MV-4-11 (cell line): ENCODE results near the gene INO80B.
"Not testable (repeated sequence)": the region's sequence is repeated elsewhere in the genome, so short reads cannot be mapped to it uniquely, and the experiment has no call there.

Experiments used
- DNase-seq: peaks from one replicate; lab custom pipeline; 2025; lab: John Stamatoyannopoulos, UW

INO80B gene

GRCh38 chr2:74450570-74451190 lies 4.2 kb upstream of the INO80B start:
- DNase-seq, result no peak

GRCh38 chr2:74457129-74457548 lies 2.3 kb downstream of the INO80B start:
- no peak for DNase-seq

DNA sequence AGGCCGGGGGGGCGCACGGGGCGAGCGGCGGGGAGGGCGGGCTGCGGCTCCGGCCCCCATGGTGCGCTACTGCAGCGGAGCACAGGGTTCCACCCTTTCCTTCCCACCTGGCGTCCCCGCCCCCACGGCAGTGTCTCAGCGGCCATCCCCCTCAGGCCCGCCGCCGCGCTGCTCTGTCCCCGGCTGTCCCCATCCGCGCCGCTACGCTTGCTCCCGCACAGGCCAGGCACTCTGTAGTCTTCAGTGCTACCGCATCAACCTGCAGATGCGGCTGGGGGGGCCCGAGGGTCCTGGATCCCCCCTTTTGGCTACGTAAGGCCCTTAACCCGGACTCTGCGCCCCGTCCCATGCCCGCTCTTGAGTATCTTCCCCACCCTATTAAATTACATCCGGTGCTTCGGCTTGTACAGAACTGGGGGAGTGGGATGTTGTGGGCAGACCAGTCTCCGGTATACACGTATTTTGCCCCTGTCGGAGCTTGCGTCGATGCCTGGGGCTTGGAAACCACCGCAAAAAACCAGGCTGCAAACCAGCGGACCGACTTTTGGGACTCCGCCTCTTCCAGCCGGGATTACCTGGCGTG lies 2.8 kb downstream of the INO80B start:
- DNase-seq, result peak; percentile 35

GRCh38 chr2:74458132-74458937 lies 3.4 kb downstream of the INO80B start, which contains the start of gene WBP1:
TSS of gene WBP1 (plus strand) at chr2:74458438. CDS start at chr2:74458603, 165 bp downstream.
- DNase-seq, result peak; percentile 100

DNA sequence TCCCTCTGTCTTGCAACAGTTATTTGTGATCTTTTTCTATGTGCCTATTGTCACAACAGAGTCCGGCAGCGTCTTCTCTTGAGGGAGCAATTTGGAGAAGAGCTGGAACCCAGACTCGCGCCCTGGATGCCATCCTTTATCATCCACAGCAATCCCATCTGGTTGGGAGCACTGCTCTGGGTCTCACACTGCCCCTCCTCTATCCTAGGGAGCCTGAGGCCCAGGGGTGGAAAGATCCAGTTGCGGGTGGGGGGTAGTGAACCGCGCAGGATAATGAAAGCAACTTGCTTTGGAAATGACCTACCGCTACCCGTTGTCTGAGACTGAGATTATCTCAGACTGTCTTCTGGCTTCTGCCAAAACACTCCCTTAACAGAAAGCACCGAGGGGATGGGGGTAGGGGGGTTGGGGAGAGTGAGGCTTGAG lies 4.1 kb downstream of the INO80B start:
- DNase-seq, result no peak

- DNase-seq, result not testable (repeated sequence)
Measured at GRCh38 chr2:74459503-74460118, 4.7 kb downstream of the INO80B start.

GRCh38 chr2:74460187-74460586 lies 5.3 kb downstream of the INO80B start:
- DNase-seq, result not testable (repeated sequence)

DNA sequence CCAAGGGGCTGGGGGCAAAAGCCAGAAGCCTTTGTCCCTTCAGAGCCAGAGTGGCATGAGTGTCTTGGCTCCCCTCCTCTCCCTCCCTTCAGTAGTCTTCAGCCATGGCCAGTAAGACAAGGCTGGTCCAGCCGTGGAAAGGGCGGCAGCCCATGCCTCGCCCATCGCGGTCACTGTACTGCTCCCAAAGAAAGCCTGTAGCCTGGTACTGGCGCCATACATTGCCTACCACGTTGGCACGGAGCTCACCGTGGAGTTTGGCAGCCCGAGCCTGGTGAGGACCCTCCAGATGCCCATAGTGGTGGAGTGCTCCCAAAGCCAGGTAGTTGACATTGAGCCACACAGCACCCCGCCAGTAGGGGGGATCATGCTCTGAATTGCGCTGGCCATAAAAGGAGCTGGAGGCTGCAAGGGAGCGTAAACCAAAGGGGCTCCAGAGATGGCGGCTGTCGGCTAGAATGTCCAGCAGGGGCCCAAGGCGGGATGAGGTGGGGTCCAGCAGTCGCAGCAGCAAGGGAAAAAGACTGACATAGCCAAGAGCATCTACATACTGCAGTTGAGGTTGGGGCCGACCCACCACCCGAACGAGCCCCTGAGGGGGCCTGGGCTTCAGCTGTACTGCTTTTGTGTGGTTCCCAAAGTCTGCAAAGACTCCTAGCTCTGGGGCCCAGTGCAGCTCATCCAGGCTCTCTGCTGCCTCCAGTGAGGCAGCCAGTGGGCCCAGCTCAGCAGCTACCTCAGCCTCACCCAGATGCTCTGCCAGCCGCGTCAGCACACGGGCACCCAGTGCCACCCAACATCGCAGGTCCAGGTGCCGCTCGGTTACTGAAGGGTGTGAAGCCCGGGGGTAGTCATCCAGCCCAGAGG lies 6.5 kb downstream of the INO80B start:
- DNase-seq, result no peak

DNA sequence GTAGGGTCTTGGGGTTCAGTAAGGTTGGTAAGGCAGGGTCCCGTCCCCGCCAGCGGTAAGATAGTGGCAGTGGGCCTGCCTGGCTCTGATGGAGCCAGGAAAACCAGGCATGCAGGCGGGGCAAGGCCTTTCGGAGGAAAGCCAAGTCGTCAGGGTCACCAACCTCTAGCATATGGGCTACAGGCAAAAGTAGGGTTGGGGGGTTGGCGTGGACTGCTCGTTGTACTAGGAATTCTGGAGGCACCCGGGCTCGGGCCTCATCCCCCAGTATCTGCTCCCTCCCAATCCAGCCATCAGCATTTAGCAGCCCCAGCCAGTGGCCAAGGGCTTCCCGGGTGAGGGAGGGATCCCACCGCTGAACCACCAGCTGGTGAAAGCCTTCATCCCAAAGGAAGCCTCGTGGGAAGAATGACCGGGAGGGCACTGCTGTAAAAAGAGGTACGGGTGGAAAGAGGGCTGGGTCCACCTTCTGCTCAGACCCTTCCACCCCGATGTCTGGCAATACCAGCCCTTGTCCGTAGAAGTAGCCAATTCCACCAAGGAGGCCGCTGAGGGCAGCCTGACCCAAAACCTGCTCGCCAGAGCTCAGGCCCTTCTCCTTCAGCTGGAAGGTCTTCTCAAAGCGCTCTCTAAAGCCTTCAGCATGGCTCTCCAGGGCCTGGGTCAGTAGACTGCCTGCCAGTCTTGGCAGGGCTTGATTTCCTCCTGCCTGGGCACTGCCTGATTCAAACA lies 7.3 kb downstream of the INO80B start:
- DNase-seq, result no peak

DNA sequence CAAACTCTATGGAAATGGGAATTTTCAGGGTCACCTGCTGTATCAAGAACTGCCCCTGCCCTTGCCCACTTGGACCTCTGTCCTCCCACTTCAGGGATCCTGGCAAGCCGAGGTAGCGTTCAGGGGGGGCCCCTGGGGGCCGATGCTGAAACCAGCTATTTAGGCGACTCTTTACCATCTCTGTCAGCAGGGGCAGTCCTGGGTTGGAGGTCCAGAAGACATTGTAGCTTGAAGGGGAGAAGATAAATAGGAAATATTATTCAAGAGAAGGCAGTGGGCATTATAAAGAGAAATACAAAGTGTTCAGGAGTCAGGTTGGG lies 7.9 kb downstream of the INO80B start:
- DNase-seq, result no peak

GRCh38 chr2:74464406-74464805 lies 9.5 kb downstream of the INO80B start:
- DNase-seq, result no peak

DNA sequence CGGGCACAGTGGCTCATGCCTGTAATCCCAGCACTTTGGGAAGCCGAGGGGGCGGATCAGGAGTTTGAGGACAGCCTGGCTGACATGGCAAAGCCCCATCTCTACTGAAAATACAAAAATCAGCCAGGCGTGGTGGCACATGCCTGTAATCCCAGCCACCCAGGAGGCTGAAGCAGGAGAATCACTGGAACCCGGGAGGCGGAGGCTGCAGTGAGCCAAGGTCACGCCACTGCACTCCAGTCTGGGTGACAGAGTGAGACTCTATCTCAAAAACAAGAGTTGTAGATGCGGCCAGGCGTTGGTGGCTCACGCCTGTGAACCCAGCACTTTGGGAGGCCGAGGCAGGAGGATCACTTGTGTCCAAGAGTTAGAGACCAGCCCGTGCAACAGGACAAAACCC lies 15.9 kb downstream of the INO80B start:
- DNase-seq, result not testable (repeated sequence)

DNA sequence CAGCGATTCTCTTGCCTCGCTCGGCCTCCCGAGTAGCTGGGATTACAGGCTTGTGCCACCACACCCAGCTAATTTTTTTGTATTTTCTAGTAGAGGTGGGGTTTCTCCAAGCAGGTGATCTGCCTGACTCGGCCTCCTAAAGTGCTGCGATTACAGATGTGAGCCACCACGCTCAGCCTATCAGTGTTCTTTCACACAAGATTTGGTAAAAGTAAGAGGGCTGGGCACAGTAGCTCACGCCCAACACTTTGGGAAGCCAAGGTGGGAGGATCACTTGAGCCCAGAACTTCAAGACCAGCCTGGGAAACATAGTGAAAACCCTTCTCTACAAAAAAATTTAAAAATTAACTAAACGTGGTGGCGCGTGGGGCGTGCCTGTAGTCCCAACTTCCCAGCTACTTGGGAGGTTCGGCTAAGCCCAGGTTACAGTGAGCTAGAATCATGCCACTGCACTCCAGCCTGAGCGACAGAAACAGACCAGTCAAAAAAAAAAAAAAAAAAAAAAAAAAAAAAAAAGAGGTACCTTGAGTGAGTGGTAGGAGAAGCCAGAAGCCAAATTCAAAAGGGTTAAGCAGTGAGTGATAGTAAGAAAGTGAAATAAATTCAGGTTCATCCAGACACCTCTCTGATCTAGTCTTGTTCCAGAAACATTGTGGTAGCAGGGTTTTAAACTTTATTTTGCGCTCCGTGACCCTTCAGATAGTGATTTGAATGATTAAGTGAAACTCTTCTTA lies 16.6 kb downstream of the INO80B start:
- DNase-seq, result no peak

GRCh38 chr2:74472086-74472944 lies 17.4 kb downstream of the INO80B start, which contains the start of gene MRPL53:
TSS of gene MRPL53 (minus strand) at chr2:74472680. CDS start at chr2:74472660, 20 bp downstream.
- peak; percentile 96 for DNase-seq

GRCh38 chr2:74472945-74473258 lies 18.0 kb downstream of the INO80B start:
- no peak for DNase-seq

DNA sequence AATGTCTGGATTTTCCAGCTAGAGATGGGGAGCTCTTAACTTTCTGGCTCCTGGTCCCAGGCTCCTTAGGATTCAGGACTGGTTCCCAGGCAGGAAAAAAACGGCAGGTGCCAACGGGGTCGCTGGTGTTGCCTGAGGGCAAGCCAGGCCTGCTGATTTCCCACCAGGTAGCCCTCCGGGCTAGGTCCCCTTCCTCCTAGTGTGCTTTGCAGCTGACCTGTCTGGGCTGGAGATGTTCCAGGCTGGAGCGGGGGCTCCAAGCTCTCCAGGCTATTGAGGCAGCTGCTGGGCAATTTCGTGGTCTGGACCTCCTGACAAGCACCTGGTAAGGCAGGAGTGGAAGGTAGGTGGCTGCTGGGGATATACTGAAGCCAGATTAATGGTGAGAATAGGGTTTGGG lies 19.6 kb downstream of the INO80B start:
- no peak for DNase-seq

- DNase-seq, result no peak
Measured at GRCh38 chr2:74474899-74475298, 20.0 kb downstream of the INO80B start.

GRCh38 chr2:74481431-74481830 lies 26.5 kb downstream of the INO80B start:
- DNase-seq, result no peak
